ENCODE data around the gene BAZ1A.
A peak's percentile ranks its signal among the peaks of the same experiment; 100 is the strongest.
"Not testable (repeated sequence)": the region's sequence is repeated elsewhere in the genome, so short reads cannot be mapped to it uniquely, and the experiment has no call there.

The BAZ1A gene

DNA sequence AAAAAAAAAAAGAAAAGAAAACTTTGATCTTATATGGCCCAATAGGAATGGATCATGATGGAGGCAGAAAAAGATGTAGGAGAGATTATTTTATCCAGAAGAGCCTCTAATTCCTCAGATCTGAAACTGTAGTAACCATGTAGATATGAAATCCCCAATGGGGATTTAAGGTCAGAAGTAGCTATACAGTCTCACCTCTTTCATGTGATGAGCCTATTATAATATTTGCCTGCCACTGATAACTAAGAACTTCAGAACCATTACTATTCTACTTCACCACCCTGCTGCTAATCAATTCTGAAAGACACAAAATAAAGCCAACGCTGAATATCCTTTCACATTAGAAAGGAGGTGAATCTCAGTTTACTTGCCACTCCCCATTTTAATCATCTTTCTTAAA lies 29.3 kb downstream of the BAZ1A start:
- DNase-seq (ENCODE audit: insufficient read length), result no peak
- FAIRE-seq, result no peak
- TF ChIP-seq POLR2A (IDR thresholded peaks at IDR 0.05; ENCODE audit: low read depth, low read length), result no peak
- TF ChIP-seq TAF1 (IDR thresholded peaks at IDR 0.05; ENCODE audit: borderline replicate concordance, low read depth, low read length), result no peak
- no peak for TF ChIP-seq POLR2AphosphoS5 (IDR thresholded peaks at IDR 0.05; ENCODE audit: low read depth, low read length)

DNA sequence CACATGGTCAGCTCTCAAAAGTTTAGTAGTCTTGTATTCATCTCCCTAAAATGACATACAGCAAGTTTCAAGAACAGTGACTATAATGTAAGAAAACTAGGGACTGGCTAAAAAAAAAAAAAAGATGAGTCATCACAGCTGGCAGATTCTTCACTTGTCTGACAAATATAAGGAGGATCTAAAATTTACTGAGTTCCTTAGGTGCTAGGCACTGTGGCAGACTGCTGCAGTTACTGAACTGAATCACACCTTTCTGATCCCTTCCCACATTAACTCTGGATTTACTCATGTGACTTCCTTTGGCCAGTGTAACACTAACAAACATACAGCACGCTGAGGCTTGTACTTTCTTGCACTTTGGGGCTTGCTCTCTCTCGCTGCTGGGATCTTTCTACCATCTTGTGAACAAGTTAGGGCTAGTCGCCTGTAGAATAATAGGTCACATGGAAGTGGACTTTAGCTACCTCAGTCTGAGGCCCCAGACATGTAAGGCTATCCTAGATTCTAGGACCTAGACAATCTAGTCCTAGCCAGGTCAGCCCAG lies 32.1 kb downstream of the BAZ1A start:
- TF ChIP-seq POLR2AphosphoS5 (IDR thresholded peaks at IDR 0.05; ENCODE audit: low read depth, low read length) (no peak), TAF1 (IDR thresholded peaks at IDR 0.05; ENCODE audit: borderline replicate concordance, low read depth, low read length) (no peak), POLR2A (IDR thresholded peaks at IDR 0.05; ENCODE audit: low read depth, low read length) (no peak)
- DNase-seq (ENCODE audit: insufficient read length), result no peak
- FAIRE-seq, result peak; percentile 48

DNA sequence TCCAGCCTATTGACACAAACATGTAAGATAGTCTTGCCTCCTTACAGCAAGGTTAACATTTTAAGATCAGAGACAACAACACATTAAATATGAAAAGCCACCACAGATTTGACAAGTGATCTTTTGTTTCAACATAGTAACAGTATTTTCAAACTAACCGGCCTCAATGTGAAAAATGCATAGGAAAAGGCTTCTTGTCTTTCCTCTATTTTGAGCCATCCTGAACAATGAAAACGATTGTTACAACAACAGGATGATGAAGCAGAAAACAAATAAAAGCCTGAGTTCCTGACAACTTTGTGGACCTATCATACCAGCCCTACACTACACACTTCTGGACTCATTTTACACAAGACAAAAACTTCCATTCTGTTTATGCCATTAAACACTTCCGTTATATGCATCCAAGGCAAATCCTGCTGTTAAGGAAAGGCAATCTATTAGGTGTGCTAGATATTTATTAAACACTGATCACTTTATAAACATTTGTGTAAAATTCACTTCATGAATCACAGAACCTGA lies 37.3 kb downstream of the BAZ1A start:
- TF ChIP-seq POLR2A (IDR thresholded peaks at IDR 0.05; ENCODE audit: low read depth, low read length) (no peak), POLR2AphosphoS5 (IDR thresholded peaks at IDR 0.05; ENCODE audit: low read depth, low read length) (no peak), TAF1 (IDR thresholded peaks at IDR 0.05; ENCODE audit: borderline replicate concordance, low read depth, low read length) (no peak)
- FAIRE-seq (no peak), DNase-seq (ENCODE audit: insufficient read length) (no peak)

DNA sequence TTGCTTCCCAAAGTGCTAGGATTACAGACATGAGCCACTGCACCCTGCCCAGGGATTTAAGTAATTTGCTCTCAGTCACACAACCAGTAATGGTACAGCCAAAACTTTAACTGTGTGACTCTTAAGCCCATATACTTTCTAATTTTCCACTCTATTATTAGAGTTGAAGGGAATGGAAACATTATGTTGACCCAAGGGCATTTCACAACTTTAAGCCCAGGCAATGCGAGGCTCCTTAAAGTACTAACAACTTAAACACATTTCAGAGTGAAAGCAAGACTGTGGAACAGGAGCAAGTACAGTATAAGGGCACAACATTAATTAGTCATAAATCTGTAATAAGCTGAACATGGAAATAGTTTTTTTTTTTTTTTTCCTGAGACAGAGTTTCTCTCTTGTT lies 39.8 kb downstream of the BAZ1A start:
- no peak for TF ChIP-seq TAF1 (IDR thresholded peaks at IDR 0.05; ENCODE audit: borderline replicate concordance, low read depth, low read length)
- TF ChIP-seq POLR2A (IDR thresholded peaks at IDR 0.05; ENCODE audit: low read depth, low read length), result no peak
- TF ChIP-seq POLR2AphosphoS5 (IDR thresholded peaks at IDR 0.05; ENCODE audit: low read depth, low read length), result no peak
- FAIRE-seq (peak; percentile 80), DNase-seq (ENCODE audit: insufficient read length) (no peak)

DNA sequence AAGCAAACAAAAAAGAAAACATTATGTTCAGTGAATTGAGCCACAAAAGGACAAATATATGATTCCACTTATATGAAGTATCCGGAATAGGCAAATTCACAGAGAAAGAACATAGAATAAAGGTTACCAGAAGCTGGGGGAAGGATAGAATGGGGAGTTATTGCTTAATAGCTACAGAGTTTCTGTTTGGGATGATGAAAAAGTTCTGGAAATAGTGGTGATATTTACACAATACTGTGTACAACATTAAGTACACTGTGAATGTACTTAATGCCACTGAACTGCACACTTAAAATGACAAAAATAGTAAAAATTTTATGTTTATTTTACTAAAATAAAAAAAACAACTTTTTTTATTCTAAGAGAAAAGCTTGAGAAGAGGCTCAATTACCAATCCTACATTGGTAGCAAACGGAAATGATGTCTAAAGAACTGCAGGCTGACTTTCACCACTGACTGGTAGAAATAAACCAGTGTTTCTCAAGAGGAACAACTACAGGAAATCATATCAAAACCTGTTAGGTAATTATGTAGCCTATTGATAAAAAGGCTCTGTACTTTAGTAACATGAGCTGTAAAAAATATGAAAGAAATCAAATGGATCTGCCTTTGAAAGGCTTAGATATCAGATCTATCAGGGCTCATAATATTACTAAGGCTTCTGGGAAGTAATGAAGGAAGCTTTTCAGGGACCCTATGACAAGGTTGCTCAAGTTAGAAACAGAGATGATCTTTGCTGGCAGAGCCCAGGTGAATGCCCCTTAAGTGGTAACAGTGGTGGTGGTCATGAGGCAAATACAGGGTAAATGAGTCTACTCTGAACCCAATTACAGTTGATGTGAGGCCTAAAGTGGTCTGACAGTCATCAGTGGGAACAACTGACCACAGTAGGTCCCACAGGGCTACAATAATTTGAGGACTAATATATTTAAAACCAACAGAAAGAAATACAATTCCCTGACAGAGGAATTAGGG lies 41.3 kb downstream of the BAZ1A start:
- DNase-seq (ENCODE audit: insufficient read length) (no peak), FAIRE-seq (peak; percentile 24)
- TF ChIP-seq TAF1 (IDR thresholded peaks at IDR 0.05; ENCODE audit: borderline replicate concordance, low read depth, low read length) (no peak), POLR2AphosphoS5 (IDR thresholded peaks at IDR 0.05; ENCODE audit: low read depth, low read length) (no peak), POLR2A (IDR thresholded peaks at IDR 0.05; ENCODE audit: low read depth, low read length) (no peak)

DNA sequence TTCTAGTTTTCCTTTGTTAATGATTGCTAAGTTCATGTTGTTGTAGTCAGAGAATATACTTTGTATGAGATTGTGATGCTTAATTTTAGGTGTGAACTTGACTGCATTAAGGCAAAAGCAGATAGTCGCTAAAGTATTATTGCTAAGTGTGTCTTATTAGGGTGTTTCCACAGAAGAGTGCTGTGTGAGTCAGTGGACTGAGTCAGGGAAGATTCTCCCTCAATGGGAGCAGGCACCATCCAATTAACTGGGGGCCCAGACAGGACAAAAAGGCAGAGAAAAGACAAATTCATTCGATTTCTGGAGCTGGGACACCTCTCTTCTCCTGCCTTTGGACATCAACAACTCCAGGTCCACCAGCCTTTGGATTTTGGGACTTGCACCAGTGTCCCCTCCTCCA lies 48.5 kb downstream of the BAZ1A start:
- TF ChIP-seq POLR2A (IDR thresholded peaks at IDR 0.05; ENCODE audit: low read depth, low read length) (no peak), TAF1 (IDR thresholded peaks at IDR 0.05; ENCODE audit: borderline replicate concordance, low read depth, low read length) (no peak), POLR2AphosphoS5 (IDR thresholded peaks at IDR 0.05; ENCODE audit: low read depth, low read length) (no peak)
- FAIRE-seq (no peak), DNase-seq (ENCODE audit: insufficient read length) (no peak)

DNA sequence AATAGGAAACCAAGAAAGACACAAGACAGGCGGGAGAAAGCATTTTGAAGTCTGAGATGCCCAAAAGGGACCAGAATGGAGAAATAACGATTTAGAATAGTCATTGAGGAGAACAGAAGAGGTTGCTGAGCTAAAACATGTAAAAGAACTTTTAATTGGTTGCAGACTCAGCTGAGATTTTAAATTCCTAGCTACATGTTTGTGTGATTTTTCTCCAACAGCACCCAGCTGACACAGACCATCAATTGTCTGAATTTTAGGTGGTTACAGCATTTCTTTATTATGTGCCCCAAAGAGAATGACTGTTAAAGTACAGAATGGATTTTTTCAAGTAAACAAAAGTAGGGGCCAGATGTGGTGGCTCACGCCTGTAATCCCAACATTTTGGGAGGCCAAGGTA lies 50.3 kb downstream of the BAZ1A start:
- no peak for FAIRE-seq
- TF ChIP-seq POLR2A (IDR thresholded peaks at IDR 0.05; ENCODE audit: low read depth, low read length), result no peak
- no peak for DNase-seq (ENCODE audit: insufficient read length)

DNA sequence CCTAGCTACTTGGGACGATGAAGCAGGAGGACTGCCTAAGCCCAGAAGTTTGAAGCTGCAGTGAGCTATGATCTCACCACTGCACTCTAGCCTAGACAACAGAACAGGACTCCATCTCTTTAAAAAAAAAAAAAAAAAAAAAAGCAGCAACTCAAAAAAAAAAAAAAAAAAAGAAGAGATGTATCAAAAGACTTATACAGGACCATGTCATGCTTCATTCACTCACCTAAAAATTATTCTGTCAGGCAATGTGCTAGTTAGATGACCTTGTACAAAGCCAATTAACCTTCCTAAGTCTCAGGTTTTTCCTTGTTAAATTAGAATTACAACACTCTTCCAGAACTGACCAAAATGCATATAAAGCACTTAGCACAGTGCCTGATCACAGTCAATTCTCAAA lies 50.9 kb downstream of the BAZ1A start:
- DNase-seq (ENCODE audit: insufficient read length) (no peak), FAIRE-seq (no peak)
- no peak for TF ChIP-seq POLR2A (IDR thresholded peaks at IDR 0.05; ENCODE audit: low read depth, low read length)

DNA sequence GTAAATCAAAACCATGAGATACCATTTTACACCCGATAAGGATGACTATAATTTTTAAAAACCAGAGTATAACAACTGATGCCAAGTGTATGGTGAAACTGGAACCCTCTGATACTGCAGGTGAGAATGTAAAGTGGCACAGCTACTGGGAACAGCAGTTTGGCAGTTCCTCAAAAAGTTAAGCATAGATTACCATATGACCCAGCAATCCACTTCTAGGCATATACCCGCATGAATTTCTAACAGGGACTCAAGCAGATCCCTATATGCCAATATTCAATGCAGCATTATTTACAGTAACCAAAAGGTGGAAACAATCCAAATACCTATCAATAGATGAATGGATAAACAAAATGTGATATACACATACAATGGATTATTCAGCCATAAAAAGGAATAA lies 57.4 kb downstream of the BAZ1A start:
- TF ChIP-seq POLR2AphosphoS5 (IDR thresholded peaks at IDR 0.05; ENCODE audit: low read depth, low read length) (no peak), POLR2A (IDR thresholded peaks at IDR 0.05; ENCODE audit: low read depth, low read length) (no peak), TAF1 (IDR thresholded peaks at IDR 0.05; ENCODE audit: borderline replicate concordance, low read depth, low read length) (no peak)
- no peak for FAIRE-seq
- DNase-seq (ENCODE audit: insufficient read length), result no peak

DNA sequence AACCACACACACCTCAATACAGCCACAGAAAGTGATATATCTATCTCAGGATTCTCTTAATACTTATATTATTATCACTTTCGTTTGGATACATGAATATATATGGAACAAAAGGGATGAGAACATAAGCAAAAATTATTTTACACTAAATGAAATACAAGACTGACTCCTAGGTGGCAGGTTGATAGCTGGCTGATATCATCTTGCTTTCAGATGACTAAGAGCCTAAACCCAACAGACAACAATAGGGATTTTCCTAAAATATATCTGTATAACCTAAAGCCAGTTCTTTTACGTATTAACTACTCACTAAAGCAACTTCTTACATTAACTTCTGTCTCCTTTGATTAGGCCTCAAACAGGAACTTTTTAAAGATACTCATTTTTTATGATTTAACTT lies 65.1 kb downstream of the BAZ1A start:
- DNase-seq (ENCODE audit: insufficient read length) (no peak), FAIRE-seq (no peak)
- TF ChIP-seq POLR2A (IDR thresholded peaks at IDR 0.05; ENCODE audit: low read depth, low read length) (no peak), POLR2AphosphoS5 (IDR thresholded peaks at IDR 0.05; ENCODE audit: low read depth, low read length) (no peak), TAF1 (IDR thresholded peaks at IDR 0.05; ENCODE audit: borderline replicate concordance, low read depth, low read length) (no peak)

DNA sequence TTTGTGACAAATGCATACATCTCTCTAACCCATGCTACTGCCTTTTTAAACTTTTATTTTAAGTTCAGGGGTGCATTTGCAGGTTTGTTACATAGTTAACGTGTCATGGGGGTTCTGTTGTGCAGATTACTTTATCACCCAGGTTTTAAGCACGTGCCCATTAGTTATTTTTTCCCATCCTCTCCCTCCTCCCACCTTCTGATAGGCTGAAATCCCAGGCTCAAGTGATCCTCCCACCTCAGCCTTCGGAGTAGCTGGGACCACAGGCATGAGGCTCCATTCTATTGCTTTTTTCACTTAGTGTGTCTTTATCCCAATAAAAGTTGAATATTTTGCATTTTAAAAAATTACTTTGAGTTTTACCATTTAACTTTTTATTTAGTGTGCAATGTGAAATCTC lies 68.9 kb downstream of the BAZ1A start:
- no peak for TF ChIP-seq POLR2AphosphoS5 (IDR thresholded peaks at IDR 0.05; ENCODE audit: low read depth, low read length)
- no peak for TF ChIP-seq TAF1 (IDR thresholded peaks at IDR 0.05; ENCODE audit: borderline replicate concordance, low read depth, low read length)
- TF ChIP-seq POLR2A (IDR thresholded peaks at IDR 0.05; ENCODE audit: low read depth, low read length), result no peak
- DNase-seq (ENCODE audit: insufficient read length) (no peak), FAIRE-seq (no peak)

DNA sequence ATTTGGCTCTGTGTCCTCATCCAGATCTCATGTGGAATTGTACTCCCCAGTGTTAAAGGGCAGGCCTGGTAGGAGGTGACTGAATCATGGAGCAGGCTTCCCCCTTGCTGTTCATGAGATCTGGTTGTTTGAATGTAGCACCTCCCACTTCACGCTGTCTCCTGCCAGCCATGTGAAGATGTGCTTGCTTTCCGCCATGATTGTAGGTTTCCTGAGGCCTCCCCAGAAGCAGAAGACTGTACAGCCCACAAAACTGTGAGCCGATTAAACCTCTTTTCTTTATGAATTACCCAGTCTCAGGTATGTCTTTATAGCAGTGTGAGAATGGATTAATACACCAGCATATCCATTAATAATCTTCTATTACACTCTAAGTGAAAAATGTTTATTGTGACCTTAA lies 70.2 kb downstream of the BAZ1A start:
- no peak for DNase-seq (ENCODE audit: insufficient read length)
- FAIRE-seq, result no peak
- TF ChIP-seq POLR2AphosphoS5 (IDR thresholded peaks at IDR 0.05; ENCODE audit: low read depth, low read length) (no peak), POLR2A (IDR thresholded peaks at IDR 0.05; ENCODE audit: low read depth, low read length) (no peak), TAF1 (IDR thresholded peaks at IDR 0.05; ENCODE audit: borderline replicate concordance, low read depth, low read length) (no peak)

DNA sequence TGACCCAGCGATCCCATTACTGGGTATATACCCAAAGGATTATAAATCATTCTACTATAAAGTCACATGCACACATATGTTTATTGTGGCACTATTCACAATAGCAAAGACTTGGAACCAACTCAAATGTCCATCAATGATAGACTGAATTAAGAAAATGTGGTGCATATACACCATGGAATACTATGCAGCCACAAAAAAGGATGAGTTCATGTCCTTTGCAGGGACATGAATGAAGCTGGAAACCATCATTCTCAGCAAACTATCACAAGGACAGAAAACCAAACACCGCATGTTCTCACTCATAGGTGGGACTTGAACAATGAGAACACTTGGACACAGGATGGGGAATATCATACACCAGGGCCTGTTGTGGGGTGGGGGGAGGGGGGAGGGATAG lies 76.3 kb downstream of the BAZ1A start:
- not testable (repeated sequence) for DNase-seq (ENCODE audit: insufficient read length)

More for the DNA sequence above, 76.3 kb downstream of the BAZ1A start:
- FAIRE-seq, result not testable (repeated sequence)

All from GM12892 (cell line).